SK-N-SH (cell line): ENCODE results near the gene WDR46. TPM values are rescaled to one million over a fixed set of nuclear protein-coding genes. Genes with fewer than 3 reads are reported as not detected.

Experiments
- CTCF ChIA-PET: fragments of 300-600, 350-600 bp; formaldehyde crosslinking; extraction: SDS; loops from one replicate; lab custom pipeline; 2021; lab: Yijun Ruan, JAX
- POLR2A ChIA-PET: fragments of 350-600 bp; sonication (Branson Sonifier 250); formaldehyde crosslinking; extraction: SDS; loops from one replicate; lab custom pipeline; 2020; ENCODE audit warnings: antibody characterized with exemption, inconsistent platforms; lab: Yijun Ruan, JAX
- DNase-seq: peaks from one replicate; pipeline ENCODE4 v3.0.0; 2012
- H2AFZ ChIP-seq: fragments of 200-600 bp; sonication (generic); 2 replicates; pipeline ENCODE4 v1.8.1; 2016; ENCODE audit warnings: antibody characterized with exemption, mild to moderate bottlenecking, low read depth
- H3F3A ChIP-seq: fragments of 200-600 bp; sonication (generic); replicated peaks from 2 replicates; pipeline ENCODE3; 2016; ENCODE audit warnings: antibody characterized with exemption, mild to moderate bottlenecking; ENCODE audit not compliant: insufficient read depth
- H3K27ac ChIP-seq, 2 experiments: fragments of 200-500 bp in 1 of 2; fragments of 200-600 bp in 1 of 2; sonication (Bioruptor generic) in 1 of 2; sonication (generic), shearing (Covaris generic) in 1 of 2; 2 replicates each; pipeline versions ENCODE4 v1.5.1 to v1.6.1; 2014 to 2016; ENCODE audit warnings: low read depth in 2 of 2, inconsistent platforms in 1 of 2, low read length in 1 of 2, mild to moderate bottlenecking in 1 of 2, mixed read lengths in 1 of 2
- H3K27me3 ChIP-seq: fragments of 200-600 bp; sonication (generic), shearing (Covaris generic); 2 replicates; pipeline ENCODE4 v1.6.1; 2016; ENCODE audit warnings: mixed run types; ENCODE audit not compliant: insufficient read depth
- H3K36me3 ChIP-seq, 2 experiments: fragments of 200-500 bp in 1 of 2; fragments of 200-600 bp in 1 of 2; sonication (Bioruptor generic) in 1 of 2; sonication (generic) in 1 of 2; replicated peaks in 1 of 2; 2 replicates each; pipeline versions ENCODE3 to v1.5.1; 2014 to 2016; ENCODE audit warnings: low read length in 1 of 2, mild to moderate bottlenecking in 1 of 2; ENCODE audit not compliant: insufficient read depth in 2 of 2, control insufficient read depth in 1 of 2
- H3K4me1 ChIP-seq, 2 experiments: fragments of 200-500 bp in 1 of 2; fragments of 200-600 bp in 1 of 2; sonication (Bioruptor generic) in 1 of 2; sonication (generic), shearing (Covaris generic) in 1 of 2; 2 replicates each; pipeline versions ENCODE4 v1.5.1 to v1.6.1; 2014 to 2016; ENCODE audit warnings: low read depth in 1 of 2, low read length in 1 of 2, mixed run types in 1 of 2; ENCODE audit not compliant: insufficient read depth in 2 of 2, control insufficient read depth in 1 of 2
- H3K4me2 ChIP-seq: fragments of 200-600 bp; sonication (generic), shearing (Covaris generic); 2 replicates; pipeline ENCODE4 v1.6.1; 2017; ENCODE audit warnings: mixed run types
- H3K4me3 ChIP-seq, 2 experiments: fragments of 200-500 bp in 1 of 2; fragments of 200-600 bp in 1 of 2; sonication (Bioruptor generic) in 1 of 2; sonication (generic), shearing (Covaris generic) in 1 of 2; 2 replicates each; pipeline versions ENCODE4 v1.5.1 to v1.8.1; 2014 to 2016; ENCODE audit warnings: low read depth in 2 of 2, inconsistent platforms in 1 of 2, low read length in 1 of 2, mild to moderate bottlenecking in 1 of 2, mixed read lengths in 1 of 2, moderate library complexity in 1 of 2
- H3K79me2 ChIP-seq: fragments of 200-600 bp; sonication (generic); 2 replicates; pipeline ENCODE4 v1.8.1; 2017; ENCODE audit warnings: mild to moderate bottlenecking; ENCODE audit not compliant: insufficient read depth
- H3K9ac ChIP-seq: fragments of 200-600 bp; sonication (generic); 2 replicates; pipeline ENCODE4 v1.6.1; 2017; ENCODE audit warnings: mixed run types
- H3K9me2 ChIP-seq: fragments of 200-600 bp; sonication (generic); 2 replicates; pipeline ENCODE4 v1.6.1; 2017; ENCODE audit warnings: mixed run types
- H3K9me3 ChIP-seq: fragments of 200-600 bp; sonication (generic); 2 replicates; pipeline ENCODE4 v1.6.1; 2017; ENCODE audit warnings: mixed run types, mild to moderate bottlenecking, moderate library complexity
- H4K20me1 ChIP-seq: fragments of 200-600 bp; sonication (generic); 2 replicates; pipeline ENCODE4 v1.6.1; 2017; ENCODE audit warnings: mild to moderate bottlenecking, mixed run types; ENCODE audit not compliant: insufficient read depth
- CHD2 ChIP-seq: fragments of 150-350 bp; IDR thresholded peaks from 2 replicates; pipeline ENCODE4 v1.6.1; 2018; ENCODE audit warnings: low read length; ENCODE audit not compliant: partially characterized antibody
- ELF1 ChIP-seq: IDR thresholded peaks from 2 replicates; pipeline ENCODE4 v1.4.0; 2012
- EP300 ChIP-seq, 2 experiments: IDR thresholded peaks; 2 replicates each; pipeline versions ENCODE4 v1.4.0 to v1.6.1; 2012; ENCODE audit warnings: borderline replicate concordance in 1 of 2, low read depth in 1 of 2, low read length in 1 of 2
- EZH2phosphoT487 ChIP-seq: fragments of 200-600 bp; sonication (generic); IDR thresholded peaks from 2 replicates; pipeline ENCODE4 v1.6.1; 2017; ENCODE audit warnings: low read depth, mixed run types, mild to moderate bottlenecking, antibody characterized with exemption, moderate library complexity, borderline replicate concordance
- FOSL2 ChIP-seq: IDR thresholded peaks from 2 replicates; pipeline ENCODE4 v1.4.0; 2012; ENCODE audit warnings: low read depth, mild to moderate bottlenecking, moderate library complexity, borderline replicate concordance
- FOXJ3 ChIP-seq: sonication (generic); formaldehyde crosslinking; IDR thresholded peaks from 2 replicates; pipeline ENCODE4 v1.5.1; 2020; ENCODE audit warnings: mild to moderate bottlenecking, missing genetic modification reagents
- FOXM1 ChIP-seq: IDR thresholded peaks from 2 replicates; pipeline ENCODE4 v1.4.0; 2012; ENCODE audit warnings: low read depth, mild to moderate bottlenecking
- GABPA ChIP-seq: IDR thresholded peaks from 2 replicates; pipeline ENCODE4 v1.4.0; 2012; ENCODE audit warnings: low read depth, mild to moderate bottlenecking
- GATA2 ChIP-seq: sonication (generic); formaldehyde crosslinking; IDR thresholded peaks from 2 replicates; pipeline ENCODE4 v1.5.0; 2020; ENCODE audit warnings: mild to moderate bottlenecking, missing genetic modification reagents
- JUND ChIP-seq: IDR thresholded peaks from 2 replicates; pipeline ENCODE4 v1.4.0; 2012
- NFIC ChIP-seq: IDR thresholded peaks from 2 replicates; pipeline ENCODE4 v1.4.0; 2012; ENCODE audit warnings: borderline replicate concordance
- POLR2AphosphoS5 ChIP-seq: IDR thresholded peaks from 2 replicates; pipeline ENCODE4 v1.6.1; 2012; ENCODE audit warnings: low read depth, low read length
- RAD21 ChIP-seq: IDR thresholded peaks from 2 replicates; pipeline ENCODE4 v1.6.1; 2012; ENCODE audit warnings: mild to moderate bottlenecking, low read length
- RCOR1 ChIP-seq: fragments of 150-350 bp; IDR thresholded peaks from 2 replicates; pipeline ENCODE4 v1.6.1; 2017; ENCODE audit warnings: antibody characterized with exemption, low read length
- RFX5 ChIP-seq: IDR thresholded peaks from 2 replicates; pipeline ENCODE4 v1.6.1; 2012; ENCODE audit warnings: mild to moderate bottlenecking, improper control_type of control experiment, low read length
- SIN3A ChIP-seq: IDR thresholded peaks from 2 replicates; pipeline ENCODE4 v1.6.1; 2012; ENCODE audit warnings: low read depth, mild to moderate bottlenecking, low read length, moderate library complexity, borderline replicate concordance
- TAF1 ChIP-seq: IDR thresholded peaks from 2 replicates; pipeline ENCODE4 v1.6.1; 2012; ENCODE audit warnings: low read depth, mild to moderate bottlenecking, low read length, moderate library complexity, borderline replicate concordance
- YY1 ChIP-seq: IDR thresholded peaks from 2 replicates; pipeline ENCODE4 v1.4.0; 2012; ENCODE audit warnings: low read depth, mild to moderate bottlenecking
- WGBS: methylation state at CpG from one replicate; pipeline ENCODE4 v1.1.6; 2017; ENCODE audit warnings: low lambda C conversion rate; 5-methylcytosine and 5-hydroxymethylcytosine counted together
- polyA plus RNA-seq, 3 experiments: library from polyadenylated mRNA; depleted of rRNA; stranded (reverse); fragments of >200 nt; gene quantifications; 2 replicates each; pipeline ENCODE4 v1.2.3, GENCODE V29; 2012
- TF ChIP-seq, protein P1 (sequence below): fragments of 150-350 bp; IDR thresholded peaks from 2 replicates; pipeline ENCODE4 v1.6.1; 2017; ENCODE audit warnings: antibody characterized with exemption, low read length, low read depth, borderline replicate concordance
- TF ChIP-seq, protein P2 (sequence below): IDR thresholded peaks from 2 replicates; pipeline ENCODE4; 2012
- TF ChIP-seq, protein P3 (sequence below): fragments of 200-600 bp; sonication (generic); IDR thresholded peaks from 2 replicates; pipeline ENCODE4 v1.6.1; 2017; ENCODE audit warnings: antibody characterized with exemption, mild to moderate bottlenecking, moderate library complexity
- TF ChIP-seq, protein P4 (sequence below): IDR thresholded peaks from 2 replicates; pipeline ENCODE4 v1.4.0; 2012; ENCODE audit warnings: low read depth

WDR46 gene
- polyA plus RNA-seq, 1 of the 3 experiments (the other 2 are of a cell fraction): 153 TPM

DNA sequence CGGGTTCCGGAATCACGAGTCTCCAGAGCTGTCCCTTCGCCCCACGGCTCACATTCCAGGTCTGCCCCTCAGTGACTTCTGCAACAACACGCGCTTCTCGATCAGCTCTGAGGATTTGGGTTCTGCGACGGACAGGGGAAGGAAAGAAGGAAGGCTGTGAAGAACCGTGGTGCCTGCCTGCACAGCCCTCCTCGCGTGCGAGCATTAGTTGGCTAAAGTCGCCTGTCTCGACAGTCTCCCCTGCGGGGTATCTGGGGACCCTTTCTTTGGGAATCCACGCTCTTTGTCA is 40.5 kb downstream of the WDR46 start:
- Histone ChIP-seq H3K4me3 (peak overlapping the region; percentile 62 to 76), H3K27me3 (no peaks in the 10 kb centered on the region; the same call in 1 of the 2 replicates), H3K79me2 (peaks cover 10% of the 10 kb centered on the region; the same call in 1 of the 2 replicates), H3K9me2 (no peaks in the 10 kb centered on the region), H3K4me1 (peaks cover 21 to 30% of the 10 kb centered on the region in 2 experiments), H3K9me3 (no peaks in the 10 kb centered on the region), H3K9ac (peak overlapping the region; percentile 72), H3K4me2 (peak overlapping the region; percentile 98), H4K20me1 (no peaks in the 10 kb centered on the region), H3F3A (peaks cover 39% of the 10 kb centered on the region), H2AFZ (peak overlapping the region; percentile 84), H3K36me3 (peaks cover 6 to 14% of the 10 kb centered on the region in 2 experiments), H3K27ac (peak overlapping the region; percentile 96)
- POLR2A ChIA-PET: interaction anchor here (1.0 to 3.0 kb wide), 8 partner anchors 12 to 354 kb away, joined by 3 to 18 read pairs (median 5); partner anchors contain the start of genes B3GALT4, HSD17B8, RING1 and RPS18
- no peak for DNase-seq
- TF ChIP-seq TAF1 (peak; percentile 1; the same call in 1 of the 2 replicates), NFIC (no peak)
- WGBS: 9% methylated on average over 13 of the region's 18 CpGs
- CTCF ChIA-PET: interaction anchor here (0.6 to 7.3 kb wide), 58 partner anchors 10 to 395 kb away, joined by 3 to 96 read pairs (median 6); partner anchors contain the start of genes B3GALT4, HLA-DMA, HLA-DMB and HLA-DOA

- peak overlapping the region; percentile 96 for H3K27ac ChIP-seq
- H3K9me2 ChIP-seq: no peaks in the 10 kb centered on the region
- peak overlapping the region; percentile 72 for H3K9ac ChIP-seq
- H3K4me3 ChIP-seq: peak overlapping the region; percentile 62 to 76
- H3K79me2 ChIP-seq: peaks cover 10% of the 10 kb centered on the region; the same call in 1 of the 2 replicates
- H3F3A ChIP-seq: peaks cover 34% of the 10 kb centered on the region
- ChIA-PET CTCF (interaction anchor here (0.6 to 7.3 kb wide), 64 partner anchors 11 to 394 kb away, joined by 3 to 96 read pairs (median 6); partner anchors contain the start of genes B3GALT4, HLA-DMA, HLA-DMB and HLA-DOA), POLR2A (interaction anchor here (1.0 to 3.0 kb wide), 7 partner anchors 11 to 354 kb away, joined by 3 to 18 read pairs (median 5); partner anchors contain the start of genes B3GALT4, HSD17B8, RING1 and RPS18)
- peaks cover 6 to 9% of the 10 kb centered on the region in 2 experiments for H3K36me3 ChIP-seq
- no peaks in the 10 kb centered on the region for H3K9me3 ChIP-seq
- no peaks in the 10 kb centered on the region for H4K20me1 ChIP-seq
- WGBS: 14% methylated on average over 25 of the region's 28 CpGs
- DNase-seq: peak; percentile 81
- peak overlapping the region; percentile 98 for H3K4me2 ChIP-seq
- no peaks in the 10 kb centered on the region; the same call in 1 of the 2 replicates for H3K27me3 ChIP-seq
- peaks cover 21 to 30% of the 10 kb centered on the region in 2 experiments for H3K4me1 ChIP-seq
- peak overlapping the region; percentile 88 for H2AFZ ChIP-seq
- no peak for TF ChIP-seq RFX5
- TF ChIP-seq, protein P1, sequence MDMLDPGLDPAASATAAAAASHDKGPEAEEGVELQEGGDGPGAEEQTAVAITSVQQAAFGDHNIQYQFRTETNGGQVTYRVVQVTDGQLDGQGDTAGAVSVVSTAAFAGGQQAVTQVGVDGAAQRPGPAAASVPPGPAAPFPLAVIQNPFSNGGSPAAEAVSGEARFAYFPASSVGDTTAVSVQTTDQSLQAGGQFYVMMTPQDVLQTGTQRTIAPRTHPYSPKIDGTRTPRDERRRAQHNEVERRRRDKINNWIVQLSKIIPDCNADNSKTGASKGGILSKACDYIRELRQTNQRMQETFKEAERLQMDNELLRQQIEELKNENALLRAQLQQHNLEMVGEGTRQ: no peak
- peak; percentile 52; the same call in 1 of the 2 replicates for TF ChIP-seq SIN3A
- no peak for TF ChIP-seq POLR2AphosphoS5
- TF ChIP-seq, protein P2, sequence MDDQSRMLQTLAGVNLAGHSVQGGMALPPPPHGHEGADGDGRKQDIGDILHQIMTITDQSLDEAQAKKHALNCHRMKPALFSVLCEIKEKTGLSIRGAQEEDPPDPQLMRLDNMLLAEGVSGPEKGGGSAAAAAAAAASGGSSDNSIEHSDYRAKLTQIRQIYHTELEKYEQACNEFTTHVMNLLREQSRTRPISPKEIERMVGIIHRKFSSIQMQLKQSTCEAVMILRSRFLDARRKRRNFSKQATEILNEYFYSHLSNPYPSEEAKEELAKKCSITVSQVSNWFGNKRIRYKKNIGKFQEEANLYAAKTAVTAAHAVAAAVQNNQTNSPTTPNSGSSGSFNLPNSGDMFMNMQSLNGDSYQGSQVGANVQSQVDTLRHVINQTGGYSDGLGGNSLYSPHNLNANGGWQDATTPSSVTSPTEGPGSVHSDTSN: no peak
- TF ChIP-seq GABPA: no peak
- no peak for TF ChIP-seq RCOR1
- no peak for TF ChIP-seq FOXJ3
- peak; percentile 95 for TF ChIP-seq RAD21
- no peak for TF ChIP-seq YY1
- TF ChIP-seq, protein P3, sequence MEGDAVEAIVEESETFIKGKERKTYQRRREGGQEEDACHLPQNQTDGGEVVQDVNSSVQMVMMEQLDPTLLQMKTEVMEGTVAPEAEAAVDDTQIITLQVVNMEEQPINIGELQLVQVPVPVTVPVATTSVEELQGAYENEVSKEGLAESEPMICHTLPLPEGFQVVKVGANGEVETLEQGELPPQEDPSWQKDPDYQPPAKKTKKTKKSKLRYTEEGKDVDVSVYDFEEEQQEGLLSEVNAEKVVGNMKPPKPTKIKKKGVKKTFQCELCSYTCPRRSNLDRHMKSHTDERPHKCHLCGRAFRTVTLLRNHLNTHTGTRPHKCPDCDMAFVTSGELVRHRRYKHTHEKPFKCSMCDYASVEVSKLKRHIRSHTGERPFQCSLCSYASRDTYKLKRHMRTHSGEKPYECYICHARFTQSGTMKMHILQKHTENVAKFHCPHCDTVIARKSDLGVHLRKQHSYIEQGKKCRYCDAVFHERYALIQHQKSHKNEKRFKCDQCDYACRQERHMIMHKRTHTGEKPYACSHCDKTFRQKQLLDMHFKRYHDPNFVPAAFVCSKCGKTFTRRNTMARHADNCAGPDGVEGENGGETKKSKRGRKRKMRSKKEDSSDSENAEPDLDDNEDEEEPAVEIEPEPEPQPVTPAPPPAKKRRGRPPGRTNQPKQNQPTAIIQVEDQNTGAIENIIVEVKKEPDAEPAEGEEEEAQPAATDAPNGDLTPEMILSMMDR: peak; percentile 88
- no peak for TF ChIP-seq JUND
- no peak for TF ChIP-seq FOXM1
- TF ChIP-seq EP300 (IDR thresholded peaks at IDR 0.05; ENCODE audit: borderline replicate concordance in 1 of 2, low read depth in 1 of 2, low read length in 1 of 2): no peak
- no peak for TF ChIP-seq GATA2 (CRISPR knock-in tag)
- no peak for TF ChIP-seq EZH2phosphoT487
- peak; percentile 22 for TF ChIP-seq CHD2
- no peak for TF ChIP-seq NFIC
- TF ChIP-seq ELF1: no peak
- no peak for TF ChIP-seq FOSL2
- TF ChIP-seq, protein P4, sequence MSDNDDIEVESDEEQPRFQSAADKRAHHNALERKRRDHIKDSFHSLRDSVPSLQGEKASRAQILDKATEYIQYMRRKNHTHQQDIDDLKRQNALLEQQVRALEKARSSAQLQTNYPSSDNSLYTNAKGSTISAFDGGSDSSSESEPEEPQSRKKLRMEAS: peak; percentile 36; the same call in 1 of the 2 replicates
These were observed 40.9 kb downstream of the WDR46 start for GRCh38 chr6:33247977-33248642.
